Sigmoid colon (tissue), 7 donors: ENCODE data around the gene HK1. TPM values are rescaled to one million over a fixed set of nuclear protein-coding genes. Genes with fewer than 3 reads are reported as not detected.

Source experiments
- DNase-seq: peaks from one replicate; pipeline ENCODE4 v3.0.0-alpha.2; 2019
- H3K27ac ChIP-seq, 4 donors: fragments of 200-600 bp; sonication (generic); one replicate each; pipeline ENCODE4 v1.5.1; 2016 to 2019; ENCODE audit warnings: mild to moderate bottlenecking in 1 of 4
- H3K27me3 ChIP-seq, 3 donors: fragments of 200-600 bp; sonication (generic); one replicate each; pipeline ENCODE4 v1.5.1; 2019; ENCODE audit warnings: mild to moderate bottlenecking in 1 of 3
- H3K36me3 ChIP-seq, 4 donors: fragments of 200-600 bp; sonication (generic); one replicate each; pipeline ENCODE4 v1.5.1; 2016 to 2019
- H3K4me1 ChIP-seq, 4 donors: fragments of 200-600 bp; sonication (generic); one replicate each; pipeline ENCODE4 v1.5.1; 2017 to 2019
- H3K4me3 ChIP-seq, 4 donors: fragments of 200-600 bp; sonication (generic); one replicate each; pipeline ENCODE4 v1.5.1; 2017 to 2019; ENCODE audit warnings: mild to moderate bottlenecking in 2 of 4, moderate library complexity in 1 of 4
- H3K9me3 ChIP-seq, 4 donors: fragments of 200-600 bp in 3 of 4; sonication (generic) in 3 of 4; one replicate each; pipeline versions ENCODE4 v1.5.1 to v1.6.1; 2013 to 2019
- CTCF ChIP-seq, 4 experiments: fragments of 450-650 bp in 3 of 4; fragments of 200-600 bp in 1 of 4; IDR thresholded peaks; one replicate each; pipeline ENCODE4 v1.5.1; 2016 to 2019; ENCODE audit warnings: antibody characterized with exemption in 4 of 4, mild to moderate bottlenecking in 3 of 4, moderate library complexity in 2 of 4
- EP300 ChIP-seq, 4 donors: sonication (generic); formaldehyde crosslinking; IDR thresholded peaks; one replicate each; pipeline ENCODE4 v1.6.1; 2017; ENCODE audit warnings: antibody characterized with exemption in 4 of 4
- POLR2A ChIP-seq, 2 donors: fragments of 450-650 bp; IDR thresholded peaks; one replicate each; pipeline ENCODE4 v1.6.1; 2016; ENCODE audit warnings: antibody characterized with exemption in 2 of 2, mild to moderate bottlenecking in 2 of 2, moderate library complexity in 2 of 2
- POLR2AphosphoS5 ChIP-seq, 4 donors: sonication (generic); formaldehyde crosslinking; IDR thresholded peaks; one replicate each; pipeline ENCODE4 v1.6.1; 2017; ENCODE audit warnings: antibody characterized with exemption in 4 of 4
- WGBS, 2 donors: extraction: QIAGEN DNeasy Blood & Tissue Kit; methylation state at CpG; one replicate each; pipeline ENCODE4 v1.1.7; 2013; 5-methylcytosine and 5-hydroxymethylcytosine counted together
- intact Hi-C: fragments of 100-400 bp; cut with DNase I; formaldehyde crosslinking; loops from one replicate; pipeline ENCODE4 v1.15.1; 2023
- polyA plus RNA-seq, 3 donors: library from polyadenylated mRNA; stranded (reverse); fragments of 200-250 nt; gene quantifications; one replicate each; pipeline ENCODE4 v1.2.3, GENCODE V29; 2013
- total RNA-seq, 4 donors: library from RNA; depleted of rRNA; stranded (reverse); fragments of >200 nt; gene quantifications; one replicate each; pipeline ENCODE4 v1.1.0, GENCODE V29; 2016
- donor health status: healthy with polysubstance abuse.
- donor health status: Bipolar disorder and iron deficiency.
- donor health status: healthy.

Gene HK1
- total and polyA plus RNA-seq, 7 donors: 23.4 to 74.9 (median 65.8) TPM

DNA sequence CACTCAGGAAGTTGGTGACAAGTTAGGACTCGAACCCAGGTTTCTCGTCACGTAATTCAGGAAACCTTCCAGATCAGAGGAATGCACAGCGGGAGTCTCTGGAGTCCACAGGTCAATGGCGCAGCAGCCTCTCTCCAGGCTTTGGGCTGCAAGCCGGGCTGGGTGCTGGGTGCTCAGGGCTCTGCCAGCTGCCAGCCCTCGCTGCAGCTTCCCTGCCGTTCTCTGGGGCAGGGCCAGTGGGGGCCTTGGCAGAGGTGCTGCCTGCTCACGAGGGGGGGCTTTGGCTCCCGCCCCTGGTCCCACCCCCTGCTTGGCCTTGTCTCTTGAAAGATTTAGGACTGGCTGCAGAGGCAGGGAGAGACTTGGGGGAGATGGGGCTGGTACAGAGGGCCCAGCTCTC, 138.4 kb downstream of the HK1 start, which contains the start of gene TACR2:
TSS of gene TACR2 (minus strand) at position 224 of the 400 bp plus-strand sequence. CDS start 595 bp downstream, outside the sequence.
- peak within 1 kb of the TSS; percentile 53 to 62 (median 59) for H3K4me3 ChIP-seq
- H3K4me1 ChIP-seq: peaks cover 0 to 64% (median 56%) of the 10 kb centered on the region in 4 donors
- H3K27ac ChIP-seq: peak within 1 kb of the TSS; percentile 88 to 97 (median 94)
- no peaks in the 10 kb centered on the region for H3K36me3 ChIP-seq
- DNase-seq: peak; percentile 97
- H3K27me3 ChIP-seq: no peaks in the 10 kb centered on the region
- 80 to 82% methylated on average over 10 of the region's 10 CpGs for WGBS, 2 donors
- no peaks in the 10 kb centered on the region for H3K9me3 ChIP-seq
- TF ChIP-seq EP300 (IDR thresholded peaks at IDR 0.05) (peak in 2 of 4 donors; percentile 56 to 72), CTCF (IDR thresholded peaks at IDR 0.05) (no peak), POLR2AphosphoS5 (IDR thresholded peaks at IDR 0.05) (peak; percentile 80 to 97 (median 94)), POLR2A (IDR thresholded peaks at IDR 0.05) (peak; percentile 86 to 88)
- intact Hi-C loops: loop anchor here (2.0 kb wide), 1 partner anchor 68 kb away; no protein-coding TSS in a partner anchor

- peak; percentile 64 for DNase-seq
- Histone ChIP-seq H3K27ac (peak overlapping the region; percentile 88 to 97 (median 94)), H3K36me3 (no peaks in the 10 kb centered on the region), H3K9me3 (no peaks in the 10 kb centered on the region), H3K27me3 (no peaks in the 10 kb centered on the region), H3K4me1 (peaks cover 0 to 62% (median 54%) of the 10 kb centered on the region in 4 donors), H3K4me3 (peak overlapping the region; percentile 53 to 62 (median 59))
- WGBS, 2 donors: 80 to 86% methylated on average over 11 of the region's 11 CpGs
- intact Hi-C loops: loop anchor here (2.0 kb wide), 1 partner anchor 67 kb away; no protein-coding TSS in a partner anchor
- peak in 1 of 4 donors; percentile 17 for TF ChIP-seq POLR2AphosphoS5 (IDR thresholded peaks at IDR 0.05)
- TF ChIP-seq POLR2A (IDR thresholded peaks at IDR 0.05): no peak
Observed at GRCh38 chr10:69417542-69417941, 139.2 kb downstream of the HK1 start.

DNA sequence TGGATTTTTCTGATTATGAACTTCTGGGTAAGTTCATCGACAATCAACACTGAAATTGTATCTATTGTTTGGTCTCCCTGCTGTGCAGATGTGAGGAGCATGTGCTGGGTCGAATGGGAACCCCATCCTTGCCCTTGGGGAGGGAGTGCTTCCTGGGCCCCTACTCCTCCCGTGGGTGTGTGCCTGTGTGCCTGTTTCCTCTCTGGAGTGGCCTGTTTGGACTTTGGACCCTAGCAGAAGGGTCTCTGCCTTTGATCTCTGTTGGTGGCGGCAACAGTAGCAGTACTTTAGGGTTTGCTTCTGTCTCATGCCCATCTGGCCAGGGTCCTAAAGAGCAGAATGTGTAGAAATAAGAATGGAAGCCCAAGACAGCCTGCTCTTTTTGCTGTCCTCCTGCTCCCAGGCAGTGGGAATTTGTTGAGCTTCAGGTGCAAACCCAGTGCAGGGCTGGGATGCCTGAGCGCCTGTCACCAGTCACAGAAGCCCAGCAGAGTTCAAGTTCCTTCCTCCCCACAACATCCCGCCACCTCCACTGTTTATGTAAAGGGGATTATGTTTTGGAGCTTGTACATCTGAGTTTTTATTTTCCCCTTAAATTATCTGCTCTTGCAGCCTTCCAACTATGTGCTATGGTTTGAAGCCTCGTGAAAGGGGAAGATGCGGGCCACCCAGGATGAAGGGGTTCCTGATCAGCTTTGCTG, 139.9 kb downstream of the HK1 start:
- H3K9me3 ChIP-seq: no peaks in the 10 kb centered on the region
- H3K4me1 ChIP-seq: peaks cover 0 to 62% (median 54%) of the 10 kb centered on the region in 4 donors
- peak; percentile 64 for DNase-seq

DNA sequence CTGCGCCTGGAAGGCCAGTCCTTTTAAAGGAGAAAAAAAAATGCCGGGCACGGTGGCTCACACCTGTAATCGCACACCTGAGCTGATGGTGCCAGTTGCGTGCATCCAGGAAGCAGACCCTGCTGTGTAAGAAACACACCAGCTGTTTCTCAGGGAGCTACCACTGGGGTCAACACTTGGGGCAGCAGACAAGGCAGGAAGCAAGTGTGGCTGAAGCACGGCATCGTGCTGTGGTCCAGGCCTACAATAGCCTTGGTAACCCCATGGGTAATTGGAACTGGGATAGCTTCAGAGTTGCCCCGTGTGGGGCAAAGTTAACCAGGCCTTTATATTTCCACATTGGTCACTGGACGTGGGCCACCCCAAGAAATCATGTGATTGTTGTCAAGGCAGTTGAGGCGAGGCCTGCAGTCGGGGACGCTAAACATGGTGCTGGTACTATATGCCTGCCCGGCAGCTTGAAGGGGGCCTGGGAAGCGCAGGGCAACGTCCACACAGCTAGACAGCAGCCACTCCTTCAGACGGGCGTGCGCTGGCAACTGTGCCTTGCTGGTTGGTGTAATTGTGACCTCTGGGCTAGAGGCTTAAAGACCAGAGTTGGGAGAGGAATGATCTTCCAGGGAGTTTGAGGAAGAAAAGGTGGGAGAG, 140.9 kb downstream of the HK1 start:
- peak; percentile 62 for DNase-seq
- H3K9me3 ChIP-seq: no peaks in the 10 kb centered on the region
- WGBS, 2 donors: 60 to 87% methylated on average over 18 of the region's 18 CpGs
- H3K36me3 ChIP-seq: no peaks in the 10 kb centered on the region
- H3K4me3 ChIP-seq: peak overlapping the region in 1 of 4 donors; percentile 57
- peaks cover 0 to 64% (median 55%) of the 10 kb centered on the region in 4 donors for H3K4me1 ChIP-seq
- H3K27me3 ChIP-seq: no peaks in the 10 kb centered on the region
- intact Hi-C loops: no loop called here
- no peak for TF ChIP-seq EP300 (IDR thresholded peaks at IDR 0.05)
- no peak for TF ChIP-seq POLR2AphosphoS5 (IDR thresholded peaks at IDR 0.05)
- no peak for TF ChIP-seq POLR2A (IDR thresholded peaks at IDR 0.05)
- no peak for TF ChIP-seq CTCF (IDR thresholded peaks at IDR 0.05)
- H3K27ac ChIP-seq: peak overlapping the region; percentile 88 to 97 (median 94)

More for the DNA sequence above, 139.9 kb downstream of the HK1 start:
- 46 to 65% methylated on average over 8 of the region's 8 CpGs for WGBS, 2 donors
- no peak for TF ChIP-seq EP300 (IDR thresholded peaks at IDR 0.05)
- no peak for TF ChIP-seq POLR2A (IDR thresholded peaks at IDR 0.05)
- no peak for TF ChIP-seq CTCF (IDR thresholded peaks at IDR 0.05)
- TF ChIP-seq POLR2AphosphoS5 (IDR thresholded peaks at IDR 0.05): peak in 1 of 4 donors; percentile 60
- intact Hi-C loops: no loop called here
- Histone ChIP-seq H3K4me3 (peak overlapping the region; percentile 53 to 62 (median 59)), H3K27ac (peak overlapping the region; percentile 88 to 97 (median 94)), H3K27me3 (no peaks in the 10 kb centered on the region), H3K36me3 (no peaks in the 10 kb centered on the region)

DNA sequence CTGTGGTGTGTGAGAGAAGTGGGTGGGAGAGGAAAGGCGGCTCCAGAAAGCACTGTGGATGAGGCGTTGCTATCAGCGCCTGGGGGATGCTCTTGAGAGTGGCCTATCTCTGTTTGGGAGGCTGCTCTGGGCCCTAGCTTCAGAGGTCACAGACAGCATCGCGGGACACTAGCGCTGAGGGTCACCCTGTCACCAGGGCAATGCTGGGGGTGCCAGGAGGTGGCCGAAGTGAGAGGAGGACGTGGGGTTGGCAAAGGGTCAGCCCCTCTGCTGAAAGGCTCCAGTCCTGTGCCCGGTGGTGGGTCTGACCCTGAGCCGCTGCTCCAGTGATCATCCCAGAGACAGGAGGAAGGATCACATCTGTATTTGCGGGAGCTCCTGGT, 141.4 kb downstream of the HK1 start:
- intact Hi-C loops: no loop called here
- no peaks in the 10 kb centered on the region for H3K36me3 ChIP-seq
- H3K27me3 ChIP-seq: no peaks in the 10 kb centered on the region
- DNase-seq: peak; percentile 63
- H3K27ac ChIP-seq: peak overlapping the region; percentile 88 to 97 (median 94)
- WGBS, 2 donors: 78 to 84% methylated on average over 11 of the region's 11 CpGs
- no peaks in the 10 kb centered on the region for H3K9me3 ChIP-seq
- no peak overlapping the region for H3K4me3 ChIP-seq
- TF ChIP-seq CTCF (IDR thresholded peaks at IDR 0.05) (no peak), EP300 (IDR thresholded peaks at IDR 0.05) (no peak), POLR2AphosphoS5 (IDR thresholded peaks at IDR 0.05) (no peak), POLR2A (IDR thresholded peaks at IDR 0.05) (no peak)
- H3K4me1 ChIP-seq: peaks cover 0 to 64% (median 55%) of the 10 kb centered on the region in 4 donors
